HG03139 (cell line): ENCODE results near the gene ADGRL1.

Experiments
- ATAC-seq: cut with Tn5 transposase; IDR thresholded peaks from one replicate; pipeline ENCODE4 v1.9.1; 2021; ENCODE audit not compliant: unreplicated experiment

Gene ADGRL1

DNA sequence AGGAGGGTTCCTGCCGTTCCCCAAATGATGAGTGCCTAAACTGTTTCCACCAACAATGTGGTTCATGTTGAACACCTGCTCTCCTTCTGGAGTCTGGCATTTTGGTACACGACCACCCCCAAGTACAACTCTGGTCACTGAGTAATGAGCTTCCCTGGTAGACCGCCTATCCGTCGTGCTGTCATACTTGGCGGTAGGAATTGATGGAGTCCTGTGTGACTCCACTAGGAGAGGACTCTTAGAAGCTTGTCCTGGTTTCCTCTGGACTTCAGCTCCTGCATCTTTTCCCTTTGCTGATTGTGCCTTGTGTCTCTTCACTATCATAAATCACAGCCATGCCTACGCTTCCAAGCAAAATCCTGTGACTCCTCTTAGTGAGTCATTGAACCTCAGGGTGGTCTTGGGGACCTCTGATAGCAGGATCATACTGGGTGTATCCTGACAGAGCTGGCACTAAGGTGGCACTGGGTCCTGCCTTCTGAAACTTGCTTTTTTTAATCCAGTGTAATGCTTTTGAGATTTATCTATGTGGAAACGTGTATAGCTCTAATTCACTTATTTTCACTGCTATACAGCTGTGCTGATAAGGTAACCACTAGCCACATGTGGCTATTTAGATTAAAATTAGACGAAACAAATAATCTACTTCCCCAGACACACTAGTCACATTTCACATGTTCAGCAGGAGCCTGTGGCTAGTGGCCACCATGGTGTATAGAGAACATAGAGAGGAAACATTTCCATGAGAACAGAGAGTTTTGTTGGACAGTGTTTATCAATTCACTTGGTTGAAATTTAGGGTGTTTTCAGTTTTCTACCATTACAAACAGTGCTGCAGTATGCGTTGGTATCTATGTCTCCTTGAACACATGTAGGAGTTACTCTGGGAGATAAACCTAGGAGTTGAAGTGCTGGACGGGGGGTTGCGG, 63.4 kb downstream of the ADGRL1 start:
- ATAC-seq: no peak

DNA sequence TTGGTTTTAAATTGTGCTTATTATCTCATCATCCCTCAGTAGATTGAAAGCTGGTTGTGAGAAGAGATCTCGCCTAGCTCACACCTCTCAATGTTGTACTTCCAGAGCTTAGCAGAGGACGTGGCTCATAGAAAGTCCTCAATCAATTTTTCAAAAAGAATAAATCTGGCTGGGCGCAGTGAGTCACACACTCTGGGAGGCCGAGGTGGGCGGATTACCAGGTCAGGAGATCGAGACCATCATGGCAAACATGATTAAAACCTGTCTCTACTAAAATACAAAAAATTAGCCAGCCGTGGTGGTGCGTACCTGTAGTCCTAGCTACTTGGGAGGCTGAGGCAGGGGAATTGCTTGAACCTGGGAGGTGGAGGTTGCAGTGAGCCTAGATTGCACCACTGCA, 64.9 kb downstream of the ADGRL1 start:
- no peak for ATAC-seq

DNA sequence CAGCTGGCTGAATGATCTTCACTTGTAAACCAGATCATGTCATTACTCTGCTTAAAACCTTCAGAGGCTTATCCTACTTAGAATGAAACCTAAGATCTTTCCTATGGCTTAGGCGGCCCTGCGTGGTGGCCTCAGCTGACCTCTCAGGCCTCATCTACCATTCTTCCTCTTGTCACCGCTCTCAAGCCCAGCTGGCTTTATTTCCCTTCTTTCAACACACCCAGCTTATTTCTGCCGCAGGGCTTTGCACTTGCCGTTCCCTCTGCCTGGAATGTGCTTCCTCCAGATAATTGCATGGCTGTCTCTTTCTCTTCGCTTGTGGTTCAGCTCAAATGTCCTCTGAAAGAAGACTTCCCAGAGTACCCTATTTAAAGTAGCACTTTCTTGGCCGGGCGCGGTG, 66.0 kb downstream of the ADGRL1 start:
- no peak for ATAC-seq

DNA sequence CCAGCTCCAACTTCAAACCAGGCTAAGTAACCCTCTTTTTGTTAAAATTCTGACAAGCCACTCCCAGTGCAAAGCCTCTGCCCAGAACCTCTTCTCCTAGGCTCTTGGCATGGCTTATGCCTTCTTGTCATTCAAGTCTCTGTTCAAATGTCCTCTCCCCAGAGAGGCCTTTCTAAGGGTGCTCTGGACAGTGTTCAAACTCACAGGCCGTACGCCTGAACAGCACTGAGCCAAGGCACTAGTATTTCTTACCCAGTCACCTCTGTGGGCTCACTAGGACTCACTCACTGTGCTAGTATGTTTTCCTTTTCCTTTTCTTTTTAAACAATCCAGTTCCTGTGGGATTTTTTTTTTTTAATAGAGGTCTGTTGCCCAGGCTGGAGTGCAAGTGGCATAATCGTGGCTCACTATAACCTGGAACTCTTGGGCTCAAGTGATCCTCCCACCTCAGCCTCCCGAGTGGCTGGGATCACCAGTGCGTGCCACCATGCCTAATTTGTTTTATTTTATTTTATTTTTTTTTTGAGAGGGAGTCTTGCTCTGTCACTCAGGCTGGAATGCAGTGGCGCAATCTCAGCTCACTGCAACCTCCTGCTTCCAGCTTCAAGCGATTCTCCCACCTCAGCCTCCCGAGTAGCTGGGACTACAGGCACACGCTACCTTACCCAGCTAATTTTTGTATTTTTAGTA, 67.2 kb downstream of the ADGRL1 start:
- no peak for ATAC-seq

DNA sequence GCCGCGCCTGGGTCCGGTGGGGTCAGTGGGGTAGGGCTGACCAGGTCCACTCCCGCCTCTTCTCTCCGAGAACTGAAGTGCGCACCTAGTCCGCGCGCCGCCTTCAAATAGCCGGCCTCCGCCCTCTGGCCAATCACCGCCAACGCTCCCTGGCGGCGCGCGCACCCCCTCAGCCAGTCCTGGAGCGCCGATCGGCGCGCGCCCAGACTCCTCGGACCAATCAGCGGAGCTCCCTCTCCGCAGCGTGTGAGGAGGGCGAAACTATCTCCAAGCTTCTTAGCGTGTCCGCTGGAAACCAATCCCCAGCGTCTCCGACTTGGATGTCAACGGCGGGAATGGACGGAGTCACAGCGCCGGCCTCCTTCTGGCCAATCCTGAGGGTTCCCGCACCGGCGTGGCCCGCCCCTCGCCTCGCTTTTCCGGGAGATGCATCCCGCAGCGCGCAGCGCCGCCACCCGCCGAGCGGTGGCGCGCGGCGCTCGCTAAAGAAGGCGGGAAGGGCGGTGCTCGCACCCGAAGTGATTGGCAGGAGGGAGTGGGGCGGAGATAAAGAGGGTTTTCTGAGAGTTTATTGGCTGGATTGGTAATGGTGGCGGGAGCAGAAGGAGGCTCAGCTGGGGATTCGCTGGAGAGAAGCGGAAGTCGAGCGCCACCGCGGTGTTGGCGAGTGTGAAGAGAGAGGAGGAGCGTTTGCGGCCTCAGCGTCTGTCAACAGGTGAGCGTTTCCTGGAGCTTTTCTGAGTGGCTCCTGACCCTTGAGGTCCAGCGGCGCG, 69.3 kb downstream of the ADGRL1 start, which contains the start of gene ASF1B:
TSS of gene ASF1B (minus strand) at position 81 of the 773 bp plus-strand sequence. CDS start 133 bp downstream, outside the sequence.
- ATAC-seq: peak; percentile 67

DNA sequence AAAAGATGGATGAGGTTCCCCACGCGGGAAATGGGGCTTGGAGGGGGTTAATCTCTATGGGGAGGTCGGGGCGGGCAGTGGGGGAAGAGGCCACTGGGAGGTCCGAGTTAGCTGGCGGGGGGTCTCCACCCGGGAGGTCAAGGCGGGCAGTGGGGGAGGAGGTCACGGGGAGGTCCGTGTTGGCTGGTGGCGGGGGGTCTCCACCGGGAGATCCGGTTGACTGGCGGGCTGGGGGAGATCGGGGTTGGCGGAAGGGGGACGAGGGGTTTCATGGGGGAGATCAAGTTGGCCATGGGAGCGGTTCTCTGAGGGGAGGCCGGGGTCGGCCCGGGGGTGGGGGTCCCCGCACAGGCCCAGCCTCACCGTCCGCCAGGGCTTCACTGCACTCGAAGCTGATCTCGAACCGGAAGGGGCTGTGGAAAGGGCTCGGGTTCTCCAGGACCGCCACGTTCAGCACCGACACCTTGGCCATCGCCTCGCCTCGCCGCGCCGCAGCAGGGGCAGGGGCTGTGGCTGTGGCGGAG, 69.9 kb downstream of the ADGRL1 start:
- no peak for ATAC-seq

DNA sequence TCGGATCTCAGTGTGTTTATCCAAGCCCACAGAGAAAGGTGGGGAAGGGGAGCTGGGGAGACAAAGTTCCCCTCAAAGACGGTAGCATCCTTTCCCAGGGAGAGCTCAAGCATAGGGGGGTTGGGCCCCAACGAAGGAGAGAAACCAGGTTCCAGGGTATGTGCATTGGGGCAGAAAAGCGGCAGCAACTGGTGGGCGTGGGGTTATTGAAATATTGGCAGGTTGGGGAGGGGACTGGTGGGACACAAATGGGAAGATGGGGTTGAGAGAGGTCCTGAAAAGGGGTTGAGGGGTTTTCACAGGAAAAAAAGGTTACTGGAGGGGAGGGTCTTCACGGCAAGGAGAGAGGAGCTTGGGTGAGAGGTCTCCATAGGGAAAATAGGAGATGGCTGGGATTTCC, 70.6 kb downstream of the ADGRL1 start:
- no peak for ATAC-seq

DNA sequence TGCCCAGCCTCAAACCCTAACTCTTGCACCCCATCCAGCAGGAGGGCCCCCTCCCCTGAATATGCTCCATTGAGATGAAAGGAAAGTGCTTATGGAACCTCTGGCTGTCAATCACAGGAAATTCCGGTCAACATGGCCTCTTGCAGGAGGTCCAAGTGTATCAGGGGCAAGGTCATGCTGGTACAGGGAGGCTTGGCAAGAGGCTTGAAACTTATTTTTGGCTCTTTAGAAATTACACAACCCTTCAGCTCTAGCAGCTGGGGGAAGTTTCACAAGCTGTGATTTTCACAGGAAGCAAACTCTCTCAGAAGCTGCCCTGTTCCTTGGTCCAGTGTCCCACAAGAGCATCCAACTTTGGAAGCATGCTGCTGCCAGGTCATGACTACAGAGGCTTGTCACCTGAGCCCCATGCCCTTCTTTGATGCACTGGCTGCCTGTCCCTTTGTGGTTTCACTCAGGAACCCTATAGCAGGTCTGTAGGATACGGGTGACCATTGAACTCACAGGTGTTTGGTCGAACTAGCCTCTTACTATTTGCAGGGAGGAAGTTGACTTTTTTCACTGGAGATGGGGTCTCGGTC, 78.0 kb downstream of the ADGRL1 start:
- ATAC-seq: no peak

DNA sequence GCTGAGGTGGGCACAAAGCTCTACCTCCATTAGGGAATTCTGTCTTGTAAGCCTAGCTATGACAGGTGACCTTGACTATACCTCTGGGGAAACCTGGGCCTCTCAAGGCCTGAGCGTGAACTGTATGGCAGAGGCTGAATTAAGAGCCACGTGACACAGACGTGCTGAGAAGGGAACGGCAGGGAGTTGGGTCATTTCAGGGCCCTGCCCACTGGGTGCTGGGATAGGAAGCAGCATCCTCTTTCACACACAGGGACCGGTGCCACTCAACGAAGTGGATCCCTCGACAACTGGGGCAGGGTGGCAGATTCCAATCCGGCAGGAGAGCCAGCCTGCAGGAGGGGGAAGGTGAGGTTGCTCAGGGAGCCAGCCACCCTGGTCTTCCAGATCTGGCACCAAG, 78.8 kb downstream of the ADGRL1 start:
- no peak for ATAC-seq

DNA sequence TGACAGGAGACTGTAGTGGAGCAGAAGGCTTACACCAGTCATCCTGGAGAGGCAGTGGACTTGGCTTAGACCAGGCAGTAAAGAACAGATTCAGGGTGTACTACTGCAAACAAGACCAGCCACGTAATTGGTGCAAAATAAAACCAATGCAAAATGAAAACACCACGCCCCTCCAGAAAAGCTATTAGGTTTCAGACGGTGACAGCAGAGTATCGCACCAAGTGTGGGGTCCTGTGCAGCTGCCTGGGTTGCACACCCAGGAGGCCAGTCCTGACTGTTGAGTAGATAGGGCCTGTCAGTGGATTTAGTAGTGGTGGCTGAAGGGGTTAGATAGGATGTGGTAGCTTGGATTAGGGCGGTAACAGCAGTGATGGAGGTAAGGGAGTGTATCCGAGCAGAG, 83.0 kb downstream of the ADGRL1 start:
- no peak for ATAC-seq

DNA sequence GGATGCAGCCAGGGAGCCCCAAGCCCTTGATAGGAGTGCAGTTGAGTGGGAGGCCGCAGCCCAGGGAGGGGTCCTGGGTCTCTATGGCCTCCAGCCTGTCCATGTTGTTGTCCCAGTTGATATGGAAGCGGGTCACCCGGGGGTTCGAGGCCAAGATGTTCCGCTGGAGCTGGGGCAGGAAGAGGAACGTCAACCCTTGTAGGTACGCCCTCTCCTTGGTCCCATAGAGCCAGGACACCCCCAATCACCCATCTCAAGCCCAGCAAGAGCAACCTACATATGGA, 85.5 kb downstream of the ADGRL1 start:
- no peak for ATAC-seq

DNA sequence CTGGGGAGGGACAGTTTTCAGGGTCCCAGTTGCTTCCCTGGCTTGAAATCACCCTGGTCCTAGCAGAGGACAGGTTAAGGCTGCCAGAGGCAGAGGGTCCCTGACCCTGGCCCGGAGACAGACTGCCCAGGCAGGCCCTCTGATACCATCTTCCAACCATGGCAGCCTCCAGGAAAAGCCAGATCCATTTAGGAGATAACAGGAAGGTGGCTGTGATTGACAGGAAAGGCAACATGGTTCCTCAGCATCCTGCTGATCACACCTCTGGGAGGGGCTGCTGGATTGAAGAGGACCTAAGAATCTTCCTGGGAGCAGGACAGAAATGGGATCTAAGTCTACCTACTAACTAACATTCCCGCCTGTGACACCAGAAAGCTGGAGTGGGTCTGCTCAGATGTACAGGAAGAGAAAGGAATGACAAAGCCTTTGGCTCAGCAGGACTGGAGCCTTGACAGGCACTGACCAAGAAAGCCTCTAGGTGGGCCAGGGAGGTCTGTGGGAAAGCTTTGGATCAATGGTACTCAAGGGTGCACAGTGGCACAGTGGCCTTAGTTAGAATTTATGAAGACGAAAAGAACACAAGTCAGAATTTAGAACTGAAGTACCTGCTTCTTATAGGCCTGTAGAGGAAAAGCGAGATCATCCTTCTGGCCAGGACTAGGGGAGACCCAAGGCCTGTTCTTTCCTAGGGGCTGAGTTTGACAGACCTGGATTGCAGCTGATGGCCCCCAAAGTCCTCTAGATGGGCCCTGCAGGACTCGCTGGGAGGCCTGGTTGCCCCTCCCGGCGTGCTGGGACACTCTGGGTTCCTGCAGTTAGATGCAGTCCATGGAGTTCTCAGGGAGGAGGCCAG, 86.1 kb downstream of the ADGRL1 start:
- no peak for ATAC-seq

DNA sequence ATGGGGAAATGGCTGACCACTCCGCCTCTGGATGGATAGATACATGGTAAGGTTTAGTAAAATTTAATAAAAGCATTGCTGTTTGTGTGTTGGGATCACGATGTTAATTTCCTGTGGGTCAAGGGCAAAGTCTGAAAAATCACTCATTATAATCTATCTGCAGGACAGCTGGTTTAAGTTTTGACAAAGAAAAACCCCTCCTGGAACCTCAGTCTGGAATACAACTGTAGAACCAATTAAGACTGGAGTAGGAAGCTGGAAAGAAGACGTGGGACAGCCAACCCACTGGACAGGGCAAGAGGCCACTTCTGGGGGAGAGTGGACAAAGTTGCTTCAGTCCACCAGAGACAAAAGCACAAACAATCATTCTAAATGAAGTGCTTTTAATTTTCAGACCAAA, 86.8 kb downstream of the ADGRL1 start:
- ATAC-seq: no peak

DNA sequence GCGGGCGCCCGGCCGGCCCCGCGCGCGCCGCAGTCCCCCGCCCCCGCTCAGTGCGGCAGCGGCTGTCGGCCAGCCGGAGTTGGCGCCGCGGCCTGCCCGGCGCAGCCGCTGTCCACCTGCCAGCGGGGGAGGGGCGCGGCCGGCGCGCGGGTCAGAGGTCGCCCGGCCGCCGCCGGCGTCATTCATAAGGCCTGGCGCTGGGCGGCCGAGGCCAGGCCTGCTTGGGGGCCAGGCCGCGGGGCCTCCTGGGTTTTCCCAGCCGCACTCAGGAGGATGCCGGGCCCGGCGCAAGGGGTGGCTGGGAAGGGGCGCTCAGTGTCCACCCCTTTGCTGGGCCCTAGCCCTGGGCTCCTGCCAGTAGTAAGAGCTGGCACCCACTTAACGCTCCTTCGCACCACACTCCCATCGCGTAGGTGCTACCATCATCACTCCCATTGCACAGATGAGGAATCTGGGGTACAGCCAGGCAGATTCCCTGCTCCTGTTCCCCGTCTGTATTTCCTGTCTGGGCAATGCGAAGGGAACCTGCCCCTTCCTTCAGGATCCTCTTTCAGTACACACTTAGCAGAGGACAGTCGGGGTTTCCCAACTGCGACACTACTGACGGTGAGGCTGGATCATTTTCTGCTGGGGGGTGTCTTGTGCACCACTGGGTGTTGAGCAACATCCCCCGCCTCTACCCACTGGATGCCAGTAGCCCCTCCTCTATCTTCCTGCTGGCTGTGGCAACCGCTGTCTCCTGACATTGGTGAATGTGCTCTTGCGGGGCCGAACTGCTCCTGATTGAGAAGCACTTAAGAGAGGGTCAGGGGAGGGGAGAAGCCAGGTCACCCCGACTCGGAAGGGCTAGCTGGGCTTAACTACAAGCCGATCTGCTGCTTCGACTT, 87.6 kb downstream of the ADGRL1 start:
- peak; percentile 18 for ATAC-seq

DNA sequence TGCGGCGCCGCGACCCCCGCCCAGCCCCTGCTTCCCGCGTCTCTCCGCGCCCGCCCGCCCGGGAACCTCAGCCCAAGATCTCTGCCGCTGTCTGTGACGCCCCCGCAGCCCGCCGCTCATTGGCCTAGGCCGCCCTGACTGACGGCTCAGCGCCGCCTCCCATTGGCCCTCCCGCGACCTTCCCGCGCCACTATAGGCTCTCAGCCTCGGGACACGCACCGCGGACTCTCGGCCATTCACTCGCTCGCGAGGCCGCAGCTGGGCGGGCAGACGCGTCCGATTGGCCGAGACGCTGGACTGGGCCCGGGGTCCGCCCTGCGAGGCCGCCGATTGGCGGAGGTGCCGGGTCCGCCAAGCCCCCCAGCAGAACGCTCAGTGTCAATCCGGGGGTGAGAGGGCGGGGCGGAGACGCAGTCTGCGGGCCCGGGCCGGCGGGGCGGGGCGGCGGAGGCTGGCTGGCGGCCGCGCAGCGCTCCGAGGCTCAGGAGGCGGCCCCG, 88.3 kb downstream of the ADGRL1 start, which contains the start of gene PRKACA:
TSS of gene PRKACA (minus strand) at position 95 of the 497 bp plus-strand sequence. CDS start 215 bp downstream, outside the sequence.
- ATAC-seq: peak; percentile 81

DNA sequence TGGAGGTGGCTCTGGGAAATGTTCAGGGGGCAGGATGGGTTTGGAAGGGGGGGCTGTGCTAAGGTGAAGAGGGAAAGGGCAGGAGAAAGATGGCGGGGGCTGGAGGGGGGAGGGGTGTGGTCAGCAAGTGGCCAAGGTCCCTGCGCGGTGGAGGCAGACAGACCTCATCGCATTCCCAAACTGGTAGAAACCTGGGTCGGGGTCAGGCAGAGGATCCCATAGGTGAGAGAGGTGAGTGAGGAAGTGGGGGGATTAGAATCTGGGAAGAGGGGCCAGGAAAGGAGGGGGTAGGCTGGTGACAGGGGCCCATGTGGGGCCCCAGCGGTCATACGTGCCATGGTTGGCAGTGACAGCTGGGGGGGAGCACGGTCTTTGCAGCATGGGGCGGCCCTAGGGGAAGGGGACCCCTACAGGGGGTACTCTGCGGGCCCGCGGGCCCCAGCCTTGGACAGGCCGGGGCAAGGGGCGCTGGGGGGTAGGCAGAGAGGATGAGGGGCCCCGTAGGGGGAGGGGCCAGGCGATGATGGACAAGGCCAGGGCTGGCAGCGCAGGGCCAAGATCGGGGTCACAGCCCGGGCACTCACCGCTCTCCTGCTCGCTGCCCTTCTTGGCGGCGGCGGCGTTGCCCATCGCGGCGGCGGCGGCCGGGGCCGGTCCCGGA, 88.9 kb downstream of the ADGRL1 start:
- ATAC-seq: no peak

DNA sequence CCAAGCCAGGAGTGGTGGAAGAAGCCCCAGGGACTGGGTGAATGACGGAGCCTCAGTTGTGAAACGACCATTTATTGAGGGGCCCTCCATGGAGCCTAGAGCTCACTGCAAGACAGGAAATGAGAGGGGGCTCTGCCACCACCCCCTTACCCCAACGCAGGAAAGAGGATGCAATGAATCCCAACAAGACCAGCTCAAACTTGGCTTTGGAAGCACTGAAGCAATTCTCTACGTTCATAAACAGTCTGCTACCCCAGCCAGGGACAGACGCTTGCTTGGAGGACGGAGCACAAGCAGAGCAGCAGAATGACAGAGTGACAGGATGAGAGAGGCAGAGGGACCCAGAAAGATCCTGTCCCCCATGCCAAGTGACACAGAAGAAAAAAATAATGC, 89.4 kb downstream of the ADGRL1 start:
- ATAC-seq: no peak

DNA sequence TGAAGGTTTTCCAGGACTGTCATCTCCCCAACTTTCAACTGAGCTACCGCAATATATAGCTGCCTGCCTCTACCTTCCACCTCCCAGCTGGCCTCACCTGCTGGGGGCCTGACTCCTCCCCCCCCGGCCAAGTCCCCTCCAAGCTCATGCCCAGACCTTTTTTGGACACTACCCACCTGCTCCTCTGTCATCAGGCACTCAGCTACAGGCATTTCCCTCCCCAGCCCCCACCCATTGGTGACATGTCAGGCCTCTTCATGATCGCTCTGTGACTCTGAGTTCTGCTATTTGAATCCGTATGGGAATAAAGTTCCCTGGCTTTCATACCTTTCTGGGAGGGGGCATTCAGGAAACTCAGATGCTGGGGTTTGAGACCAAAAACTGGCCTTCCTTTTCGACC, 90.2 kb downstream of the ADGRL1 start:
- no peak for ATAC-seq
